Epithelial cell of umbilical artery (primary cell): ENCODE measurements around the gene TMEM184A. TPM values are rescaled to one million over a fixed set of nuclear protein-coding genes. Genes with fewer than 3 reads are reported as not detected.

Source experiments
- total RNA-seq: library from RNA; depleted of rRNA; stranded (reverse); fragments of >200 nt; gene quantifications from 2 replicates; pipeline ENCODE4 v1.2.3, GENCODE V29; 2014

TMEM184A gene
- total RNA-seq, result 0.65 TPM in 1 of 2 replicates, not detected in the other

DNA sequence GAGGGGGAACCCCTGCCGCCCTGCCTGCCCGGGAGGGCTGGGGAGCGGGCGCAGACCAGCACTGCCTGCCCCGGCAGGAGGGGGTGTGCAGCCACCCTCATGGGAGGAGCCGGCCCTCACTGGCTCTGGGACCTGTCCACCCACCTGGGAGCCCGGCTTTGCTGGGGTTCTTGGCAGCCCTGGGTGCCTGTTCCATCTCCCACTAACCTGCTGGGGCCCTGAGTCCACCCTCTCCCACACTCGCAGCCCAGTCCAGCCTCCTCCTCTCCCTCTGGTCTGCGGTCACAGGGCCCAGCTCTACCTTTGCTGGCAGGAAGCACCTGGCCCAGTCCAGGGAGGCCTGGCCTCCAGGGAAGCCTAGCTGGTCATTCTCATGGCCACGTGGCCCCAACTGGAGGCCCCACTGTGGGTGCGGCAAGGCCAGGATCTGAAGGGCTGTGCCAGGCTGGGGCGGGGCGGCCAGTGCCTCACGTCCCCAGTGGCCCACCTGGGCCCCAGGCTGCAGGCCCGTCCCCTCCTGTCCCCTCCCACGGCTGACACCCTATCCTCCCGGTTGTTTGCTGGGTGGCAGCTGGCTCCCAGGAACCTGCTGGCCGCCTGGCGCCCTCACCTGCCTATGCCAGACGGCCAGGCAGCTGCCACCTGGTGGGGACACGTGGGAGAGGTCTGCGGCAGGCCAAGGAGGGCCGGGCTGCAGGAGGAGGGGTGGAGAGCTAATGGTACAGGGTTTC, at the start of gene TMEM184A:
TSS of gene TMEM184A (minus strand) at position 393 of the 731 bp plus-strand sequence. CDS start 721 bp downstream, outside the sequence.

DNA sequence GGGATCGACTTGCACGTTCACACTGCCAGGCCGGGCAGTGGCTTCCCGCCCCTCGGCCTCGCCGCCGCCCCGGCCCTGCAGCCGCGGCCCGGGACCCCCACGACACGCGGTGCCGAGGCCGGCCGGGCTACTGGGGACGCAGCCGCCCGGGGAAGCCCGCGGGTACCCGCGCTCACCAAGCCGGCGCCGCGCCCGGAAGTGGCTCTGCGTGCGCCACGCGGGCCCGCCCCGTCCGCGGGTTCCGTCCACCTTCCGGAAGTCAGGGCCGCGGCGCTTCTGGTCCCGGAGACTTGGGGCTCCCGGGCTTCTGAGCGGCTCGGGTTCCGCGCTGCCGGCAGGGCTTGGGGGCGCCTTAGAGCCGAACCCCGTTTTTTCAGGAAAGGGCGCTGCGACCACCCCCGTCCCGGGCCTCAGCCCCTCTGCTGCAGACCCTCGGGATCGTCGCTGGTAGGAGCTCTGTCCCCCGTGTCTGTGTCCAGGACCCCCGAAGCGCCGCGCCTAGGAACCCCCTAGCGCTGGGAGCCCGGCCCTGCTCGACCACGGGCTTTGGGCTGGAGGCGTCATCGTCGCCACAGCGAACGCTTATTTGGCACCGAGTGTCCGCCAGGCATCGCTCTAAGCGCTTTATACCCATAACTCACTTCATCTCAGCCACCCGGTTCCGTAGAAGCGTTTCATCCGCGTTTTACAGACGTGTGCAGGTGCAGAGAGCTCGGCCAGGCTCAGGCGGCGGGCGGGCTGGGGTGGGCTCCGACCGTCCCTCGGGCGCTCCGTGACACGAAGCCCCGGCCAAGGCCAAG, 14.0 kb upstream of the TMEM184A start, which contains the start of gene PSMG3:
TSS of gene PSMG3 (minus strand) at position 200 of the 800 bp plus-strand sequence. CDS start 693 bp downstream, outside the sequence.

DNA sequence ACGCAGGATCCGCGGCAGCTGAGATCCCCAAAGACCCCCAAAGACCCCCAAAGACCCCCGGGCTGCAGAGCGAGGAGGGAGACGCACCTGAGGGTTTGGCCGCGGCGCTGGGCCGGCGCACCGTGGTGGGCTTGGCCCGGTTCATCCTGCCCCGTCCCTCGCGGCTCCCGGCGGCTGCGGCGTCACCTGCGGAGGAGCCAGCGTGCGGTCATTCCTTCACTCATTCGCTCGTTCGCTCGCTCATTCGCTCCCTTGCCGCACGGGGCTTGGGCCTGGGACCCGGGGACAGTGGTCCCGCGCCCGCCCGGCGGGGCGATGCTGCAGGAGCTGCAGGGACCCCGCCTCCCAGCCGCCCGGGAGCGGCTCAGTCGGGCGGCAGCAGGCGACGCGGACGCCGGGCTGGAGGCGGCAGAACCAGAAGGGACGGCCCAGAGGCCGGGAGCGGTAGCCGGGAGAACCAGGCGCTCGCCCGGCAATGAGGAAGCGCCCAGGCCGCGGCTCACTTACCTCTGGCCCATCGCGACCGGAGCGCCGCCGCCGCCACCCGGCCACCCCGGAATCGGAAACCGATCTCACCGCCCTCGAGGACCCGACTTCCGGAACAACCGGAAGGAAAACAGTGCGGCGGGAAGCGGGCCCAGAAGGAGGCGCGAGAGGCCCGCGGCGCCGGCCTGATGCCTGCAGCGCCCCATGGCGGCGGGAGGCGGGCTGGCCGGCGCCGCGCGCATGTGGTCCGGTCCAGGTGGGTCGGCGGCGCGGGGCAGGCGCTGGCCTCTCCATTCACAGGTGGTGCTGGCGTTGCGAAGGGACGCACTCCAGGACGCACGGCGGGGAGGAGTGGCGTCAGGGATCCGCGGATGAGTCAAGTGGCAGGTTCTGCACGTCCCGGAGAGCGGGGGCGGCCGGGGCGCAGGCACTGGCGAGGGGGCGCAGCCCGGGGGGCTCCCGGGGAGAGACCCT, 51.9 kb downstream of the TMEM184A start, which contains the start of gene INTS1:
TSS of gene INTS1 (minus strand) at position 574 of the 960 bp plus-strand sequence. CDS start at position 145, 429 bp downstream.

Other genes starting within 250 kb of the TMEM184A start
- 14.0 and 15.3 TPM in 2 replicates for gene MICALL2, start 96.7 kb downstream of the TMEM184A start, total RNA-seq
- 29.2 TPM in 2 replicates for gene INTS1, start 51.8 kb downstream of the TMEM184A start, total RNA-seq
- 20.8 and 34.4 TPM in 2 replicates for gene MAFK, start 25.5 kb downstream of the TMEM184A start, total RNA-seq
- gene PSMG3, start 13.8 kb upstream of the TMEM184A start, total RNA-seq, result 26.9 and 32.8 TPM in 2 replicates
- gene ELFN1, start 114.1 kb upstream of the TMEM184A start, total RNA-seq, result 0.15 and 3.9 TPM in 2 replicates